Ureter (tissue), 1 donor: ENCODE data around the gene NR2C1. TPM values are rescaled to one million over a fixed set of nuclear protein-coding genes. Genes with fewer than 3 reads are reported as not detected.
"Not testable (repeated sequence)": the region's sequence is repeated elsewhere in the genome, so short reads cannot be mapped to it uniquely, and the experiment has no call there.

ENCODE experiments used
- DNase-seq: peaks from one replicate; pipeline ENCODE4 v3.0.0-alpha.2; 2020; ENCODE audit warnings: low spot score
- total RNA-seq: library from RNA; stranded (reverse); gene quantifications from one replicate; pipeline ENCODE4 v1.2.4, GENCODE V29; 2023
- donor health status: DM: yes; HTN: yes; CAD: no.

The NR2C1 gene
- 46.9 TPM for total RNA-seq

GRCh38 chr12:95072900-95073697 lies at the start of gene NR2C1:
NR2C1 (minus strand) TSS chr12:95073618; CDS start chr12:95067384, 6,234 bp downstream.
- DNase-seq = peak; percentile 96

GRCh38 chr12:95118788-95119179 lies 45.4 kb upstream of the NR2C1 start:
- DNase-seq = no peak

- DNase-seq = no peak
Observed at GRCh38 chr12:95118138-95118787, 44.8 kb upstream of the NR2C1 start.

- peak; percentile 80 for DNase-seq
Observed at GRCh38 chr12:95117178-95117599, 43.8 kb upstream of the NR2C1 start.

GRCh38 chr12:95116773-95117172 lies 43.4 kb upstream of the NR2C1 start:
- peak; percentile 49 for DNase-seq

- no peak for DNase-seq
Observed at GRCh38 chr12:95116341-95116740, 42.9 kb upstream of the NR2C1 start.

GRCh38 chr12:95115641-95116040 lies 42.2 kb upstream of the NR2C1 start:
- DNase-seq = no peak

GRCh38 chr12:95114766-95115405 lies 41.5 kb upstream of the NR2C1 start:
- DNase-seq = no peak

- no peak for DNase-seq
Observed at GRCh38 chr12:95107362-95107761, 33.9 kb upstream of the NR2C1 start.

GRCh38 chr12:95105540-95105939 lies 32.1 kb upstream of the NR2C1 start:
- DNase-seq = no peak

GRCh38 chr12:95104919-95105452 lies 31.6 kb upstream of the NR2C1 start:
- no peak for DNase-seq

GRCh38 chr12:95102916-95103671 lies 29.7 kb upstream of the NR2C1 start:
- no peak for DNase-seq

GRCh38 chr12:95101957-95102356 lies 28.5 kb upstream of the NR2C1 start:
- not testable (repeated sequence) for DNase-seq

GRCh38 chr12:95100264-95101190 lies 27.1 kb upstream of the NR2C1 start:
- no peak for DNase-seq

- no peak for DNase-seq
Observed at GRCh38 chr12:95099270-95099790, 25.9 kb upstream of the NR2C1 start.

GRCh38 chr12:95096852-95097251 lies 23.4 kb upstream of the NR2C1 start:
- DNase-seq = no peak

GRCh38 chr12:95096378-95096777 lies 23.0 kb upstream of the NR2C1 start:
- DNase-seq = no peak

GRCh38 chr12:95095866-95096265 lies 22.4 kb upstream of the NR2C1 start:
- DNase-seq = not testable (repeated sequence)

GRCh38 chr12:95089462-95089861 lies 16.0 kb upstream of the NR2C1 start:
- no peak for DNase-seq

- no peak for DNase-seq
Observed at GRCh38 chr12:95088379-95088778, 15.0 kb upstream of the NR2C1 start.
